ENCODE data around the gene RPL13A.

The RPL13A gene

GRCh38 chr19:49479975-49480628, 7.3 kb upstream of the RPL13A start:
- in situ Hi-C loops (cut with MboI; ENCODE audit: low sequenced_read_pairs) = no loop called here

DNA sequence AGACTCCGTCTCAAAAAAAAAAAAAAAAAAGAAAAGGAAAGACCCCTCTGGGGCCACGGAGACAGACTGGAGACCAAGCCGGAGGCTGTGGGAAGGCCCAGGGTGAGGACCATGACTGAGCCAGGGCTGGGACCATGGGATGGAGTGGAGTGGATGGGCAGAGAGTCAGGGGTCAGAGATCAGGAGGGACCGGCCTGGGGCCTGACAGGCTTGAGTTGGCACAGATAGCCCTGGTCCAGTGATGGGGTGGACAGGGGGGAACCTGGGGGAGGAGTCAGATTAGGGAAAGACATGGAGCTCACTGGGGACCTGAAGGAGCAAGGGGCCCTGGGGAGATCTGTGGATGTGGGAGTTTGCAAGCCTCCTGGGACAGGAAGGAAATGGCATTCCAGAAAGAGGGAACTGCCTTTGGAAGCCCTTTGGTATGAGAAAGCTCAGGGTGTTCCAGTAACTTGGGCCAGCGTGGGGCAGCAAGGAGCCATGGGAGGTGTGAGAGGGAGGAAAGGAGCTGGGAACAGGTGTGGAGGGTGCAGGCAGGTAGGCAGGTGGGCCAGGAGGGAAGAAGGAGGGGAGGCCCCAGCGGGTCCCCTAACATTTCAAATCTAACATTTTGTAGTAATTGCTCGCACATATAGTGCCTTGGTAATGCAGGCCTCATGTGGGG, 6.3 kb upstream of the RPL13A start:
- in situ Hi-C loops (cut with MboI; ENCODE audit: low sequenced_read_pairs) = no loop called here

- in situ Hi-C loops (cut with MboI; ENCODE audit: low sequenced_read_pairs) = no loop called here
These were observed 1.2 kb upstream of the RPL13A start for GRCh38 chr19:49486232-49486631.

- in situ Hi-C loops (cut with MboI; ENCODE audit: low sequenced_read_pairs) = no loop called here
These were observed 615 bp upstream of the RPL13A start for GRCh38 chr19:49486710-49487276.

GRCh38 chr19:49488046-49488862, 846 bp downstream of the RPL13A start:
- in situ Hi-C loops (cut with MboI; ENCODE audit: low sequenced_read_pairs) = no loop called here

DNA sequence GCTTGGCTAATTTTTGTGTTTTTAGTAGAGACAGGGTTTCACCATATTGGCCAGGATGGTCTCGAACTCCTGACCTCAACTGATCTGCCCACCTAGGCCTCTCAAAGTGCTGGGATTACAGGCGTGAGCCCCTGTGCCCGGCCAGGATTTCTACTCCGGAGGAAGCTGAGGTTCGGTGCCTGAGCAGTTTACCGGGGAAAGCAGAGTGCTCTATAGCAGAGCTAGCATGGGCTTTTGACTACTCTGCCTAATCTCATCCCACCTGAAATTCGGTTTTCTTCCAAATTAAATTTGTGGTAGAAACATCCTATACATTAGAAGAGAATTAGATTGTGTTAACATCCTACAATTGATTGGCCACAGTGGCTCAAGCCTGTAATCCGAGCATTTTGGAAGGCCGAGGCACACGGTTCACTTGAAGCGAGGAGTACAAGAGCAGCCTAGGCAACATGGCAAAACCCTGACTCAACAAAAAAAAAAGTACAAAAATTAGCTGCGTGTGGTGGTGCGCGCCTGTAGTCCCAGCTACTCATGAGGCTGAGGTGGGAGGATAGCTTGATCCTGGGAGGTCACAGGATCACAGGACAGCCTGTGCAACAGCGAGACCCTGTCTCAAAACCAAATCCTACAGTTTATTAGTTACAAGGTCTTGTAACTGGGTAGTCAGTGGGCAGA, 1.6 kb downstream of the RPL13A start:
- in situ Hi-C loops (cut with MboI; ENCODE audit: low sequenced_read_pairs) = no loop called here

DNA sequence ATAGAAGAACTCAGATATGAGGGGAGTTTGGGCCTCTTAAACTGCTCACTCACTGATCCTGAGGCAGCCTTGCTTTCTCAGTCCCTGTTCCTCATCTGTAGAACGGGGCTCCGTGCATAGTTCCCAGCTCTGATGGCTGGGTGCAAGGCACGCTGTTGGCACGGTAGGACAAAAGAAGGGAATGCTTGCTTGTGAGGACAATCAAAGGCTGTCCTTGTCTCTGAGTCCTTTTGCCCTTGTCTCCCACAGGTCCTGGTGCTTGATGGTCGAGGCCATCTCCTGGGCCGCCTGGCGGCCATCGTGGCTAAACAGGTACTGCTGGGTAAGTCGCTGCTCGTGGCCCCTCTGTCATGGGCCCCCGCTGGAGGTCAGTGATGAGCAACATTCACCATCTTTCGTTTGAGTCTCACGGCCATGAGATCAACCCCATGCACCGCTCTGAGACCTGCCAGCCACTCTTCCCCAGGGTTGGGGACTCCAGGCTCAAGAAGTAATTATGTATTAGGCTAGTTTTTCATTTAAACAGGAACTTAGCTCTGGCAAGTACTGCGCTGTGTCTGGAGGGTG, 2.3 kb downstream of the RPL13A start:
- in situ Hi-C loops (cut with MboI; ENCODE audit: low sequenced_read_pairs) = no loop called here

GRCh38 chr19:49490287-49491029, 3.0 kb downstream of the RPL13A start:
- in situ Hi-C loops (cut with MboI; ENCODE audit: low sequenced_read_pairs) = no loop called here

- in situ Hi-C loops (cut with MboI; ENCODE audit: low sequenced_read_pairs) = no loop called here
These were observed 3.8 kb downstream of the RPL13A start for GRCh38 chr19:49491030-49491803.

- in situ Hi-C loops (cut with MboI; ENCODE audit: low sequenced_read_pairs) = no loop called here
These were observed 4.6 kb downstream of the RPL13A start for GRCh38 chr19:49491804-49492572.

GRCh38 chr19:49492573-49493405, 5.4 kb downstream of the RPL13A start:
- in situ Hi-C loops (cut with MboI; ENCODE audit: low sequenced_read_pairs) = no loop called here

DNA sequence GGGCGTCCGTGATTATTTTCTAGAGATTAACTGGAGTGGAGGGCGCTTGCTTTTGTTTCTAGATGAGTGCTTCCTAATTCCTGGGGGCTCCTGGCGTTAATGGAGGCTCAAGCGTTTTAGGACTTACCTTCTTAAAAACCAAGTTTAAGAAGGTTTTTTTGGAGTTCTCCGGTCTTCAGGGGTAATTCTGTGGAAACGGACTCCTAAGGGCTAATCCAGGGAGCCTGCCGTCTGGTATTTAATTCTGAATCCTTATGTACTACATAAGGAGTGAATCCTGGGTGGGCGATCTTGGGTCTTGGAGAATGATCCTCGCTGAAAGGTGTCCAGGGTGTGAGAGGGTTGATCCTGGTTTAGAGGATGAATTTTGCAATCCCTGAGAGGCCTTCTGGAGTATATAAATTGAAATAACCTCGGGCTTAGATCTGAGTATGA, 9.2 kb downstream of the RPL13A start:
- in situ Hi-C loops (cut with MboI; ENCODE audit: low sequenced_read_pairs) = no loop called here

- in situ Hi-C loops (cut with MboI; ENCODE audit: low sequenced_read_pairs) = no loop called here
These were observed 9.8 kb downstream of the RPL13A start for GRCh38 chr19:49497047-49497788.

DNA sequence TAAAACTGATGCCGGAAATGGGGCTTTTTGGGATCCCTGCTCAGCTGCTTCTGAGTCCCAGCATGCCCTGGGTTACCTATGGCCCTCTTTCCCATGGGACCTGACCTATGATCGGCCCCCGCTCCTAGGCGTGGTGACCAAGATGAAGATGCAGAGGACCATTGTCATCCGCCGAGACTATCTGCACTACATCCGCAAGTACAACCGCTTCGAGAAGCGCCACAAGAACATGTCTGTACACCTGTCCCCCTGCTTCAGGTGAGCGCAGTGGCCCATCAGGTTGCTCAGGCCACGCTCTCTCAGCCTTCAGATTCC, 10.3 kb downstream of the RPL13A start:
- in situ Hi-C loops (cut with MboI; ENCODE audit: low sequenced_read_pairs) = no loop called here

- in situ Hi-C loops (cut with MboI; ENCODE audit: low sequenced_read_pairs) = no loop called here
These were observed 11.1 kb downstream of the RPL13A start for GRCh38 chr19:49498475-49498874.

DNA sequence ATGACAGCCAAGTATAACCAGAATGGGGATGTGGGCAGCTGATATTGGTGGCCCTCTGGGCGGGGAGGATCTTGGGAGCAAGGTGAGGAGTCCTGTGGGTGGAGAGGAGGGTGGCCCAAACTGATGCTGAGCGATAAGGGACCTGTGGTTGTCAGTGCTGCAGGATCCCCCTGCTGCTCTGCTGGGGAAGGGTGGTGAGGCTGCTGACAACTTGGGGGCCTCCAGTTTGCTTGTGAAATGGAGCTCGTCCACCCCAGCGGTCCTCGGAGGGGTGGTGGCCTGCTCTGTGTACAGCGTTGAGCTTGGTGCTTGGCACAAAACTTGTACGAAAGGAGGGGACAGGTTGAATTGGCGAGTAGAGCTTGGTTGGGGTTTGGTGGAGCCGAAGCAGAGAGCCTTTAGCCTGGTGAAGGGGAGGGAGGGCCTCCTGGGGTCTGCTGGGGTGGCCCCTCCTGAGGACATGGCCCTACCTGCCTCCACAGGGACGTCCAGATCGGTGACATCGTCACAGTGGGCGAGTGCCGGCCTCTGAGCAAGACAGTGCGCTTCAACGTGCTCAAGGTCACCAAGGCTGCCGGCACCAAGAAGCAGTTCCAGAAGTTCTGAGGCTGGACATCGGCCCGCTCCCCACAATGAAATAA, 11.7 kb downstream of the RPL13A start:
- in situ Hi-C loops (cut with MboI; ENCODE audit: low sequenced_read_pairs) = no loop called here
